PC-3 (cell line): ENCODE data around the gene DDX47. TPM values are rescaled to one million over a fixed set of nuclear protein-coding genes. Genes with fewer than 3 reads are reported as not detected.
"Not testable (repeated sequence)": the region's sequence is repeated elsewhere in the genome, so short reads cannot be mapped to it uniquely, and the experiment has no call there.

ENCODE experiments used
- ATAC-seq: fragments of 200-7000 bp; cut with Tn5 transposase; 2 replicates; pipeline ENCODE4 v1.9.1; 2020; ENCODE audit warnings: mild to moderate bottlenecking, moderate library complexity
- BruUV-seq: library from RNA; stranded (reverse); fragments of 400-500 nt; replicated peaks from 2 replicates; lab custom pipeline; 2021; lab: Mats Ljungman, UMichigan
- CTCF ChIA-PET: fragments of 300-600 bp; sonication (Branson Sonifier 250); formaldehyde crosslinking; loops from one replicate; lab custom pipeline; 2022; ENCODE audit warnings: antibody characterized with exemption; lab: Charles Lee
- POLR2A ChIA-PET: fragments of 300-600 bp; sonication (Branson Sonifier 250); formaldehyde crosslinking; loops from one replicate; lab custom pipeline; 2022; ENCODE audit warnings: antibody characterized with exemption; ENCODE audit not compliant: unreplicated experiment; lab: Charles Lee
- DNase-seq: peaks from one replicate; pipeline ENCODE4 v3.0.0-alpha.2; 2015
- H2AFZ ChIP-seq: fragments of 300-600 bp; sonication (generic); 2 replicates; pipeline ENCODE4 v1.6.0; 2016; ENCODE audit warnings: antibody characterized with exemption, low read length
- H3F3A ChIP-seq: fragments of 300-600 bp; sonication (generic); one replicate; pipeline ENCODE4 v1.6.0; 2017; ENCODE audit warnings: antibody characterized with exemption, low read length, control low read depth, mild to moderate bottlenecking; ENCODE audit not compliant: unreplicated experiment
- H3K27ac ChIP-seq: fragments of 300-600 bp; sonication (generic); 2 replicates; pipeline ENCODE4 v1.5.1; 2016; ENCODE audit warnings: mild to moderate bottlenecking, low read length
- H3K27me3 ChIP-seq: fragments of 300-600 bp; sonication (generic); 2 replicates; pipeline ENCODE4 v1.6.1; 2016; ENCODE audit warnings: low read length, mixed read lengths
- H3K36me3 ChIP-seq: fragments of 300-600 bp; sonication (generic); 2 replicates; pipeline ENCODE4 v1.6.1; 2016; ENCODE audit warnings: low read depth, mixed run types, low read length, mixed read lengths
- H3K4me1 ChIP-seq: fragments of 300-600 bp; sonication (generic); 2 replicates; pipeline ENCODE4 v1.5.1; 2016; ENCODE audit warnings: low read length; ENCODE audit not compliant: insufficient read depth
- H3K4me2 ChIP-seq: fragments of 300-600 bp; sonication (generic); 2 replicates; pipeline ENCODE4 v1.6.0; 2016; ENCODE audit warnings: low read length
- H3K4me3 ChIP-seq: fragments of 300-600 bp; sonication (generic); 2 replicates; pipeline ENCODE4 v1.5.1; 2016; ENCODE audit warnings: mild to moderate bottlenecking, low read length, mixed read lengths
- H3K79me2 ChIP-seq: fragments of 300-600 bp; sonication (generic); 2 replicates; pipeline ENCODE4 v1.6.1; 2017; ENCODE audit warnings: low read length, mixed read lengths
- H3K9ac ChIP-seq: fragments of 300-600 bp; sonication (generic); 2 replicates; pipeline ENCODE4 v1.6.0; 2016; ENCODE audit warnings: mild to moderate bottlenecking, low read length
- H3K9me2 ChIP-seq: fragments of 300-600 bp; sonication (generic); replicated peaks from 2 replicates; pipeline ENCODE4 v1.6.1; 2016; ENCODE audit warnings: mixed run types, low read length, mixed read lengths
- H3K9me3 ChIP-seq: fragments of 300-600 bp; sonication (generic); 2 replicates; pipeline ENCODE4 v1.6.1; 2016; ENCODE audit warnings: low read length, mixed read lengths
- H4K20me1 ChIP-seq: fragments of 300-600 bp; sonication (generic); 2 replicates; pipeline ENCODE4 v1.6.1; 2016; ENCODE audit warnings: low read length, mixed read lengths
- CTCF ChIP-seq: fragments of 300-600 bp; sonication (generic); conservative IDR thresholded peaks from 2 replicates; pipeline ENCODE4 v1.5.1; 2017; ENCODE audit warnings: antibody characterized with exemption, low read depth, mild to moderate bottlenecking, low read length
- EZH2 ChIP-seq: fragments of 300-600 bp; sonication (generic); IDR thresholded peaks from one replicate; pipeline ENCODE4 v1.6.1; 2017; ENCODE audit warnings: antibody characterized with exemption, mild to moderate bottlenecking, low read length; ENCODE audit not compliant: unreplicated experiment
- EZH2phosphoT487 ChIP-seq: fragments of 300-600 bp; sonication (generic); IDR thresholded peaks from 2 replicates; pipeline ENCODE4 v1.6.1; 2018; ENCODE audit warnings: mild to moderate bottlenecking, antibody characterized with exemption, low read length, borderline replicate concordance
- intact Hi-C: fragments of 100-400 bp; cut with micrococcal nuclease; formaldehyde crosslinking; loops from 2 replicates; pipeline ENCODE4 v1.9.0; 2023
- total RNA-seq: library from RNA; depleted of rRNA; stranded (reverse); fragments of >200 nt; gene quantifications from 2 replicates; pipeline ENCODE4 v1.2.3, GENCODE V29; 2014

DDX47 gene
- total RNA-seq, 1 experiment from 2014 or later = 58.9 TPM

GRCh38 chr12:12874029-12874428 lies 60.9 kb downstream of the DDX47 start:
- Histone ChIP-seq H3K4me1 (peaks cover 67% of the 10 kb centered on the region), H3F3A (no peaks in the 10 kb centered on the region), H3K4me3 (no peak overlapping the region), H3K36me3 (no peaks in the 10 kb centered on the region), H3K79me2 (peaks cover 10% of the 10 kb centered on the region; the same call in 1 of the 2 replicates), H3K9me2 (no peaks in the 10 kb centered on the region), H3K27me3 (no peaks in the 10 kb centered on the region), H3K4me2 (peak overlapping the region; percentile 79), H3K9me3 (no peaks in the 10 kb centered on the region), H4K20me1 (no peaks in the 10 kb centered on the region), H3K9ac (peak overlapping the region; percentile 89), H2AFZ (no peak overlapping the region), H3K27ac (peak overlapping the region; percentile 99)
- no TSS peak for BruUV-seq
- DNase-seq = no peak
- intact Hi-C loops = no loop called here
- POLR2A ChIA-PET = no interaction called here
- TF ChIP-seq CTCF = no peak
- TF ChIP-seq EZH2 = no peak
- TF ChIP-seq EZH2phosphoT487 = no peak
- ATAC-seq = no peak
- CTCF ChIA-PET = no interaction called here

GRCh38 chr12:12875301-12875700 lies 62.2 kb downstream of the DDX47 start:
- H3K79me2 ChIP-seq, ATAC-seq, H4K20me1 ChIP-seq, BruUV-seq, H3K4me3 ChIP-seq, H3K9me2 ChIP-seq, H2AFZ ChIP-seq, H3K36me3 ChIP-seq, H3K27ac ChIP-seq, H3K9me3 ChIP-seq, intact Hi-C loops, H3K9ac ChIP-seq, DNase-seq, H3K27me3 ChIP-seq, CTCF ChIA-PET, H3K4me2 ChIP-seq, H3F3A ChIP-seq, POLR2A ChIA-PET: not testable (repeated sequence)
- H3K4me1 ChIP-seq = peaks cover 62% of the 10 kb centered on the region

- CTCF ChIA-PET = no interaction called here
- POLR2A ChIA-PET = interaction anchor here (0.9 kb wide), 1 partner anchor 16 kb away, joined by 5 read pairs; no protein-coding TSS in a partner anchor
- Histone ChIP-seq H3K4me1 (peaks cover 63% of the 10 kb centered on the region), H3K27ac (peak overlapping the region; percentile 72), H3K36me3 (no peaks in the 10 kb centered on the region), H3K9ac (peak overlapping the region; percentile 14; the same call in 1 of the 2 replicates), H3K4me3 (no peak overlapping the region), H3F3A (no peaks in the 10 kb centered on the region), H3K9me3 (no peaks in the 10 kb centered on the region), H2AFZ (peak overlapping the region; percentile 38), H3K4me2 (peak overlapping the region; percentile 58), H4K20me1 (no peaks in the 10 kb centered on the region), H3K9me2 (no peaks in the 10 kb centered on the region), H3K27me3 (no peaks in the 10 kb centered on the region), H3K79me2 (peaks cover 12% of the 10 kb centered on the region; the same call in 1 of the 2 replicates)
- no peak for TF ChIP-seq CTCF
- TF ChIP-seq EZH2phosphoT487 = no peak
- no peak for TF ChIP-seq EZH2
- peak; percentile 48 for DNase-seq
- BruUV-seq = no TSS peak
- ATAC-seq = peak; percentile 3
- intact Hi-C loops = no loop called here
Observed at GRCh38 chr12:12877153-12877768, 64.1 kb downstream of the DDX47 start.
